WERI-Rb-1 (cell line): ENCODE data around the gene HLA-DQB1.
"Not testable (repeated sequence)": the region's sequence is repeated elsewhere in the genome, so short reads cannot be mapped to it uniquely, and the experiment has no call there.

Experiments
- DNase-seq: peaks from one replicate; pipeline ENCODE4 v3.0.0-alpha.2; 2020
- H3K27ac ChIP-seq: fragments of 250-450 bp; sonication (Bioruptor Pico); 2 replicates; pipeline ENCODE4 v1.5.1; 2020; ENCODE audit warnings: mild to moderate bottlenecking, moderate library complexity
- H3K27me3 ChIP-seq: fragments of 250-450 bp; sonication (Bioruptor Pico); 2 replicates; pipeline ENCODE4 v1.5.1; 2021; ENCODE audit warnings: mild to moderate bottlenecking, low read depth, moderate library complexity; ENCODE audit not compliant: insufficient read depth, severe bottlenecking
- H3K36me3 ChIP-seq: fragments of 250-450 bp; sonication (Bioruptor Pico); 2 replicates; pipeline ENCODE4 v1.5.1; 2020; ENCODE audit warnings: mild to moderate bottlenecking, moderate library complexity
- H3K4me3 ChIP-seq: 2 replicates; pipeline ENCODE4 v1.5.1; 2011; ENCODE audit warnings: low read depth, mild to moderate bottlenecking, control low read depth, low read length
- H3K9me3 ChIP-seq: fragments of 250-450 bp; sonication (Bioruptor Pico); 2 replicates; pipeline ENCODE4 v1.5.1; 2021; ENCODE audit warnings: mild to moderate bottlenecking, moderate library complexity; ENCODE audit not compliant: severe bottlenecking
- TF ChIP-seq, protein P1 (sequence below): IDR thresholded peaks from 2 replicates; pipeline ENCODE4 v1.5.1; 2011; ENCODE audit warnings: low read depth, mild to moderate bottlenecking, control low read depth, inconsistent platforms, low read length

Gene HLA-DQB1

DNA sequence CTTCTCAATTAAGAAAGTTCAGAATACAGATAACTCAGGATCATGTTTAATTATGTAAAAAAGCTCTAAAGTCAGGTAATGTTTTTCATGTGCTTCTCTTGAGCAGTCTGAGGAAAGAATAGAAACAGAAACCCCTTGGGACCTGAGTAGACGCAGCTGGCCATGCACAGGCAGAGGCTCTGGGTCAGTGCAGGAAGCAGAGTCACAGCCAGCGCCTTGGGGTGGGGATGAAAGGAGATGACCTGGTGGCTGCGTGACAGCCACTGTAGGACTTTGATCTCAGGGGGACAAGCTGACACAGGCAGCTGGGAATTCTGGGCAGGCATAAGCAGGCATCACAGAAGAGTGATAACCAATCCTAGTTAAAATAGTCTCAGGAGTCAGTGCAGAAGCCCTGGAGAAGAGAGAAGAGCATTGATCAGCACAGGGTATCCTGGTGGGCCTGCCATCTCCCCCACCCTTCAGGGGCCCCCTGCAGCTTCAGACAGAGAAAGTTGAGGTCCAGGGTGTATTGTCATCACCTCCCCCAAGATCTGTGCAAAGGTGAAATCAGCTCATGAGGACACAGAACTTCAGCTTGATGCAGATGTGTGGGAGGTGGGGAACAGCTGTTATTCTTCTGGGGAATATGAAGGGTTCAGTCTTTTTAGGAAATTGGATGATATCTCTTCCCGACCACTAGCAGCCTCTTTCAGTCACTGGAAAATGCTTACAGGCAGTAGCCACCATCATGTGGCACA is 6.4 kb downstream of the HLA-DQB1 start:
- Histone ChIP-seq H3K9me3 (peaks cover 12% of the 10 kb centered on the region), H3K27ac (no peak overlapping the region), H3K36me3 (no peaks in the 10 kb centered on the region), H3K27me3 (peaks cover 40% of the 10 kb centered on the region), H3K4me3 (no peak overlapping the region)
- DNase-seq, result no peak
- TF ChIP-seq, protein P1, sequence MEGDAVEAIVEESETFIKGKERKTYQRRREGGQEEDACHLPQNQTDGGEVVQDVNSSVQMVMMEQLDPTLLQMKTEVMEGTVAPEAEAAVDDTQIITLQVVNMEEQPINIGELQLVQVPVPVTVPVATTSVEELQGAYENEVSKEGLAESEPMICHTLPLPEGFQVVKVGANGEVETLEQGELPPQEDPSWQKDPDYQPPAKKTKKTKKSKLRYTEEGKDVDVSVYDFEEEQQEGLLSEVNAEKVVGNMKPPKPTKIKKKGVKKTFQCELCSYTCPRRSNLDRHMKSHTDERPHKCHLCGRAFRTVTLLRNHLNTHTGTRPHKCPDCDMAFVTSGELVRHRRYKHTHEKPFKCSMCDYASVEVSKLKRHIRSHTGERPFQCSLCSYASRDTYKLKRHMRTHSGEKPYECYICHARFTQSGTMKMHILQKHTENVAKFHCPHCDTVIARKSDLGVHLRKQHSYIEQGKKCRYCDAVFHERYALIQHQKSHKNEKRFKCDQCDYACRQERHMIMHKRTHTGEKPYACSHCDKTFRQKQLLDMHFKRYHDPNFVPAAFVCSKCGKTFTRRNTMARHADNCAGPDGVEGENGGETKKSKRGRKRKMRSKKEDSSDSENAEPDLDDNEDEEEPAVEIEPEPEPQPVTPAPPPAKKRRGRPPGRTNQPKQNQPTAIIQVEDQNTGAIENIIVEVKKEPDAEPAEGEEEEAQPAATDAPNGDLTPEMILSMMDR, result no peak

DNA sequence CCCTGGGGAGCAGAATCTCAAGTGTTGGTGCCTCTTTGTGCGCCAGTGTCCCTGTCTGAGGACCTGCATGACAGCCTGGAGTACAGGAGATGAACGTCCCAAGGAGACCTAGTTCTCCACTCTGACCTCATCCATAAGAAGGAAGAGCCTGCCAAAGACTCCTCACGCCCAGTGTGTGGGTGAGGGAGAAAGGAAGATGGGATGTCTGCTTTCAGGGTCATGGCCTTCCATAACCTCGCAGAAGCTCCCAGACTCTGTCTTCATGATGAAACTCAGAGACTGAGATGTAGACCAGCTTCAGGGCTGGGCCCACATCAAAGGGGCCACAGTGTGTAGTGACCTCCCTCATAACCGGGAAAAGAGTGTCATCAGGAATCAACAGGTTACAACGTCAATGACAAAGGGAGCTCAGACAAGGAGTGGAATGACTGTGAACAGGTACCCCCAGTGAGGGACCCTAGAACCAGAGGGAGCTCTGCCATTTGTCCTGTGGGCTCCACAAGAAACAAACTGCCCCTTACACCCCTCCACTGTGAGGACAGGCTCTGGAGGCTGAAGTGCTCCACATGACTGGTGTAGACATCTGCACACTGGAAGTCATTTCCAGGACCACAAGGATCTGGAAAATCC is 8.1 kb downstream of the HLA-DQB1 start:
- peaks cover 10% of the 10 kb centered on the region for H3K9me3 ChIP-seq
- H3K4me3 ChIP-seq, result no peak overlapping the region
- TF ChIP-seq, protein P1, result no peak
- H3K27me3 ChIP-seq, result peaks cover 39% of the 10 kb centered on the region
- DNase-seq, result no peak
- no peaks in the 10 kb centered on the region for H3K36me3 ChIP-seq
- H3K27ac ChIP-seq, result no peak overlapping the region

DNA sequence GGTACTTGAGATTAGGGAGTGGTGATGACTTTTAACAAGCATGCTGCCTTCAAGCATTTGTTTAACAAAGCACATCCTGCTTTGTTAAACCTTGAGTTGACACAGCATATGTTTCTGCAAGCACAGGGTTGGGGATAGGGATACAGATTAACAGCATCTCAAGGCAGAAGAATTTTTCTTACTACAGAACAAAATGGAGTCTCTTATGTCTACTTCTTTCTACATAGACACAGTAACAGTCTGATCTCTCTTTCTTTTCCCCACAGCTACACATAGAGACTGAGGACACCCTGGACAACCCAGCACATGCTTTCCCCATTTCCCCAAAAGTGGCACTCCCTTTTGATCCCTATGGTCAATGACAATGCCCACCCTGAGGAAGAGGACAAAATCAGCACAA is 8.6 kb downstream of the HLA-DQB1 start:
- H3K36me3 ChIP-seq, H3K4me3 ChIP-seq, H3K27ac ChIP-seq, DNase-seq, H3K9me3 ChIP-seq: not testable (repeated sequence)
- H3K27me3 ChIP-seq, result peaks cover 41% of the 10 kb centered on the region

DNA sequence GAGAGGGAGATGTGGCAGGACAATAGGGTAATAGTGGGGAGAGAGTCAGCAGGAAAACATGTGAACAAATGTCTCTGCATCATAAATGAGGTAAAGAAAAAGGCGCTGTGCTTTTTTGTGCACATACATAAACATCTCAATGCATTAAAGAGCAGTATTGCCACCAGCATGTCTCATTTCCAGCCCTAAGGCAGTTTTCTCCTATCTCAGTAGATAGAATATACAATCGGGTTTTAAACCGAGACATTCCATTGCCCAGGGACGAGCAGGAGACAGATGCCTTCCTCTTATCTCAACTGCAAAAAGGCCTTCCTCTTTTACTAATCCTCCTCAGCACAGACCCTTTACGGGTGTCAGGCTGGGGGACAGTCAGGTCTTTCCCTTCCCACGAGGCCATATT is 9.1 kb downstream of the HLA-DQB1 start:
- not testable (repeated sequence) for H3K27ac ChIP-seq, H3K36me3 ChIP-seq, DNase-seq, H3K4me3 ChIP-seq, H3K9me3 ChIP-seq
- H3K27me3 ChIP-seq, result peaks cover 44% of the 10 kb centered on the region

DNA sequence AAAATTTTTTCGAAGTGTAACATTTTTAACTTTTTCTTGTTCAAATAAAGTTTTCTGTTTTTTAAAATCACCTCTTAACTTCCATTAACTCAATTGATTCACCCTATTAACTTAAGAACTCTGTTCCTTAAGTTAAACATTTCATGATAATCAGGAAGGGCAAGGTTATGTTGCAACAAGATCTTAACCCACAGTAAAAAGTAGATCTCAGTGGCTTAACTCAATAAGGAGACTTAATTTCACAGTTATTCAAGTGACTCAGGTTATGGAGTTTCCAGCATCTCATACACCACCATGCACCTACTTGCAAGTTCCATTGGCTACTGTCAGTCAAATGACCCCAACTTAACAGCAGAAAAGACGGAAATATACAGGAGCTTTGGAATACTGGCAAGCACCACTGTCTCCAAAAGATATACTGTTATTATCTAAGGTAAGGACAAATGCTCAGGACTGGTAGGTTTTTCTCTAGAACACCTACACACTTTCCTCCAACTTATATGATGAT is 11.2 kb downstream of the HLA-DQB1 start:
- Histone ChIP-seq H3K36me3 (no peaks in the 10 kb centered on the region), H3K4me3 (no peak overlapping the region), H3K27me3 (peaks cover 32% of the 10 kb centered on the region), H3K9me3 (peaks cover 11% of the 10 kb centered on the region), H3K27ac (no peak overlapping the region)
- TF ChIP-seq, protein P1, result no peak
- no peak for DNase-seq

DNA sequence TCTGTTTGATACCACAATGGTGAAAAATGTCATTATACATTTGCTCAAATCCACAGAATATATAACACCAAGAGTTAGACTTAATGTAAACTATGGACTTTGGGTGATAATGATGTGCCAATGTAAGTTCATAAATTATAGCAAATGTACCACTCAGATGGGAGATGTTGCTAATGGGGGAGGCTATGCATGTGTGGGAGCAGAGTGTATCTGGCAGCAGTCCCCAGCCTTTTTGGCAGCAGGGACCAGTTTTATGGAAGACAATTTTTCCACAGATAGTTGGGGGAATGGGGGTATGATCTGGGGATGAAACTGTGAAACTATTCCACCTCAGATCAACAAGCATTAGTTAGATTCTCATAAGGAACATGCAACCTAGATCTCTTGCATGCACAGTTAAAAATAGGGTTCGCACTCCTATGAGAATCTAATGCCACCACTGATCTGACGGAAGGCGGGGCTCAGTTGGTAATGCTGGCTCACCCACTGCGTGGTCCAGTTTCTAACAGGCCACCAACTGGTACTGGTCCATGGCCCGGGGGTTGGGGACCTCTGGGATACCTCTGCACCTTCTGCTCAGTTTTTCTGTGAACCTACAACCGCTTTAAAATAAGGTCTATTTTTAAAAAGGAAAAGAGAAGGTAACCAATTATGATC is 21.3 kb downstream of the HLA-DQB1 start:
- H3K4me3 ChIP-seq, result no peak overlapping the region
- TF ChIP-seq, protein P1, result no peak
- no peak overlapping the region for H3K27ac ChIP-seq
- peaks cover 9% of the 10 kb centered on the region for H3K9me3 ChIP-seq
- no peak for DNase-seq
- no peaks in the 10 kb centered on the region for H3K36me3 ChIP-seq
- peaks cover 39% of the 10 kb centered on the region for H3K27me3 ChIP-seq
